Cerebellar cortex (tissue), 1 donor: ENCODE measurements around the gene RPS28.
"Not testable (repeated sequence)": the region's sequence is repeated elsewhere in the genome, so short reads cannot be mapped to it uniquely, and the experiment has no call there.

Experiments used
- DNase-seq: peaks from one replicate; pipeline ENCODE4 v3.0.0-alpha.2; 2015; ENCODE audit warnings: low spot score

RPS28 gene

DNA sequence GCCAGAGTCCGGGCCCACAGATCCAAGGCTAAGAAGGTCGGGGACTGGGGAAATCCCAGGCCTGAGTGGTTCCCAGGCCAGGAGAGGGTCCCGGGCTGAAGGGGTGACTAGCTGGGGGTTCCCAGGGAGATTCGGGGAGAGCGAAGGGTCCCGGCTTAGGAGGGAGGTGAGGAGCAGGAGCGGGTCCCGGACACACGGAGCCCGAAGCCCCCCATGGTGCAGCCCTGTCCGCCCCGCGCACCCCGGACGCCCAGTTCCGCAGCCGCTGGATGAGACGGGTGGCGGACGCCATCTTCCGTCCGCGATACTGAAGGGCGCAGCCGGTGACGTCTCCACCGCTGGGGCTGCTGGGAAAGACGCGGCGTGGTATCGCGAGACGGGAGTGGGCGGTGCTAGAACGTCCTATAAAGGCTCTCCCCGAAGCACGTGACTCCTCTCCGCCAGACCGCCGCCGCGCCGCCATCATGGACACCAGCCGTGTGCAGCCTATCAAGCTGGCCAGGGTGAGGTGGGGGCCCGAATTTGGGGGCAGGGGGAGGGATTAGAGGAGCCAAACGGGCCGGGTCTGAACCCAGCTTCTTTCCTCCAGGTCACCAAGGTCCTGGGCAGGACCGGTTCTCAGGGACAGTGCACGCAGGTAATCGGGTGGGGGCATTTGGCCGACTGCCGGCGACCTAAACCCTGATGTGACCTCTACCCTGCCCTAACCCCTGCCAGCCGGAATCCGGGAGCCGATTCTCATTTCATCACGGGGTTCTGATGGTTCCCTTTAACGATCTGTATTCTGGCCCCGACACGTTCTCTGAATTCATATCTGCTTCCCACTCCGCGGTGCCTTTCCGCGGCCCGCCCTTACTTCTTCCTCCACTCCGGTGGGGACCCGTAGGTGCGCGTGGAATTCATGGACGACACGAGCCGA, at the start of gene RPS28, which contains the start of gene NDUFA7:
Gene RPS28, plus strand, starts transcription at position 430 of the 919 bp plus-strand sequence. Its CDS starts 35 bp downstream, at position 465.
Gene NDUFA7, minus strand, starts transcription at position 309 of the 919 bp plus-strand sequence. Its CDS starts 17 bp downstream, at position 292.
- peak; percentile 96 for DNase-seq

DNA sequence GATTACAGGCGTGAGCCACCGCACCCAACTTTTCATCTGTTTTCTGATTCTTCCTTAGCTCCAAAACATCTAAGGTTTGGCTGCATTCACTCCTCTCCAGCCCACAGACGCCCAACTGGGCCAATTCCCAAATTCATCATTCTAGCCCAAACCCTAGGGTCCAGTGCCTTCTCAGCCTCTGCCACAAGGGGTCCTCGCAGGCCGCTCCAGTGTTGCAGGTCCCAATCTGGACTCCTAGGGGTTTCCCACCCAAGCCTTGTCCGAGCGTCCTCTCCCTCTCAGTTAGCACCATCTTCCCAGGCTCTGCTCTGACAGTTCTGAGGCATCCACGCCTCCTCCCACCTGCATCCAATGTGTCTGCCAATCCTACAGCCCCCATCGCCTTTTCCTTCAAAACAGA, 44.8 kb upstream of the RPS28 start:
- DNase-seq, result not testable (repeated sequence)

DNA sequence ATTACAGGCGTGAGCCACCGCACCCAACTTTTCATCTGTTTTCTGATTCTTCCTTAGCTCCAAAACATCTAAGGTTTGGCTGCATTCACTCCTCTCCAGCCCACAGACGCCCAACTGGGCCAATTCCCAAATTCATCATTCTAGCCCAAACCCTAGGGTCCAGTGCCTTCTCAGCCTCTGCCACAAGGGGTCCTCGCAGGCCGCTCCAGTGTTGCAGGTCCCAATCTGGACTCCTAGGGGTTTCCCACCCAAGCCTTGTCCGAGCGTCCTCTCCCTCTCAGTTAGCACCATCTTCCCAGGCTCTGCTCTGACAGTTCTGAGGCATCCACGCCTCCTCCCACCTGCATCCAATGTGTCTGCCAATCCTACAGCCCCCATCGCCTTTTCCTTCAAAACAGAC, 30.0 kb upstream of the RPS28 start:
- DNase-seq, result not testable (repeated sequence)

DNA sequence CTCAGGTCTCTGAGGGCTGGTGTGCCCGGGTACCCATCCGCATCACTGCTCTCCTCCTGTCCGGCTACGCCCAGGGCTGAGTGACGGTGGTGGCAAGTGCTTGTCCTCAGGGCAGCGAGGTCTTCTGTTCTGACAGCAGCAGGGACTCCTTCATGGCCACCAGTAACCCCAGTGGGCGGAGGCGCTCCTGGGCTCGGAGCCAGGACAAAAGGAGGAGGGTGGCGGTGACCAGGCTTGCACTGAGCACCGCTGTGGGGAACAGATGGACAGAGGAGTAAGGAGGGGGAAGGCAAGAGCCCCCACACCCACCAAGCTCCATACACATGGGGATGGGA, 19.0 kb upstream of the RPS28 start:
- DNase-seq, result no peak

DNA sequence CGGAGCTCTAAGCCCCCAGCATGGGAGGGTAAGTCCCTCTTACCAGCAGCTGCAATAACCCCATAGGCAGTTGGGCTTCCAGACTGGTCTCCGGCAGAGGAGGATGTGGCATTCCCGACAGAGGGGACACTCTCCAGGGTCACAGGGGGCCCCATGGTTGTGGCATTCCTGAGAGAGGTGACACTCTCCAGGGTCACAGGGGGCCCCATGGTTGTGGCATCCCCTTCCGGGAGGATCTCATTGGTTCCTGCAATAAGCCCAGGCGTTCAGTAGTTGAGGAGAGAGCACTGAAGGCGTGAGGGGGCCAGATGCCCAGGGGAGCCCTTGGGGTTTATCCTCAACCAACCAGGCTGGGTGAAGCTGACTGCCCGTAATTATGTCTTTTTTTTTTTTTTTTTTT, 18.6 kb upstream of the RPS28 start:
- no peak for DNase-seq

DNA sequence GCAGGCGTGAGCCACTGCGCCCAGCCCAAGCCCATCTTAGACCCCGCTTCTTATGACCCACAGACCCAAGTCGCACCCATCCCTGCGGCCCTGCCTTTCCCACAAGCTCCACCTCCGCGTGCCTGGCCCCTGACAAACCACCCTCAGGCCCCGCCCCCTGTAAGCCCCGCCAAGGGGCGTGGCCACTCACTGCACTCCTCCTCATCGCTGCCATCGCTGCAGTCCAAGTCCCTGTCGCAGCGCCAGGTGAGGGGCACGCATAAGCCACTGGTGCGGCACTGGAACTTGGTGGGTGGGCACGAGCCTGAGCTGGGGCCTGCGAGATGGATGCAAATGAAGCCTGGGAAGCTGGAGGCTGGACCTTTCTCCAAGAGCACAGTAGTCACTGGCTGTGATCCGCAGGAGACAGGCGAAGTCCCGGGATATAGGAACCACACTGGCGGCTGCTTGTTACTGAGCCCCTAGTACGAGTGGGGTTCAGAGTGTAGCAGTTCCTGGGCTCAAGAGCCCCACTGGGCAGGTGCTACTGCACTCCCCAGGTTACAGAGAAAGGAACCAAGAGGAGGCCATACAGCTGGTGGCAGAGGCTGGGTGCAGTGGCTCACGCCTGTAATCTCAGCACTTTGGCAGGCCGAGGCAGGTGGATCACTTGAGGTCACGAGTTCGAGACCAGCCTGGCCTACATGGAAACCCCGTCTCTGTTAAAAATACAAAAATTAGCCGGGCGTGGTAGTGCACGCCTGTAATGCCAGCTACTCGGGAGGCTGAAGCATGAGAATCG, 16.3 kb upstream of the RPS28 start:
- no peak for DNase-seq

DNA sequence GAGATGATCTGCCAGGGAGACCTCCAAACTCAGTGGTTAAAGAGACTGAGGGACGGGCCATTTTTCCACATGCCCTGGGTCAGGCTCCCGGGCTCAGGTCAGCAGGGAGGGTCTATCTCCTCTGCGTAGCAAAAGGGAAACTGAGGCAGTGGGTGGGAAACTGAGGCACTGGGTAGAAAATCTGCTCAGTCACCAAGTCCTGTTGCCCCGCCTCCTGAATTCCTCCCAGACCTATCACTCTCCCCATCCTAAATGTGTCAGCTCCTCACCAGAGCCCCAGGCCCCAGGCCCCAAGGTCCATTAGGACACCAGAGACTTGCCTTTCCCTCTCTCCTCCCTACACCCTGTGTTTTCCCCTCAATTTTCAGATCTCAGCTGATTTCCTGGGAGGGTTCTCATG, 15.5 kb upstream of the RPS28 start:
- no peak for DNase-seq

DNA sequence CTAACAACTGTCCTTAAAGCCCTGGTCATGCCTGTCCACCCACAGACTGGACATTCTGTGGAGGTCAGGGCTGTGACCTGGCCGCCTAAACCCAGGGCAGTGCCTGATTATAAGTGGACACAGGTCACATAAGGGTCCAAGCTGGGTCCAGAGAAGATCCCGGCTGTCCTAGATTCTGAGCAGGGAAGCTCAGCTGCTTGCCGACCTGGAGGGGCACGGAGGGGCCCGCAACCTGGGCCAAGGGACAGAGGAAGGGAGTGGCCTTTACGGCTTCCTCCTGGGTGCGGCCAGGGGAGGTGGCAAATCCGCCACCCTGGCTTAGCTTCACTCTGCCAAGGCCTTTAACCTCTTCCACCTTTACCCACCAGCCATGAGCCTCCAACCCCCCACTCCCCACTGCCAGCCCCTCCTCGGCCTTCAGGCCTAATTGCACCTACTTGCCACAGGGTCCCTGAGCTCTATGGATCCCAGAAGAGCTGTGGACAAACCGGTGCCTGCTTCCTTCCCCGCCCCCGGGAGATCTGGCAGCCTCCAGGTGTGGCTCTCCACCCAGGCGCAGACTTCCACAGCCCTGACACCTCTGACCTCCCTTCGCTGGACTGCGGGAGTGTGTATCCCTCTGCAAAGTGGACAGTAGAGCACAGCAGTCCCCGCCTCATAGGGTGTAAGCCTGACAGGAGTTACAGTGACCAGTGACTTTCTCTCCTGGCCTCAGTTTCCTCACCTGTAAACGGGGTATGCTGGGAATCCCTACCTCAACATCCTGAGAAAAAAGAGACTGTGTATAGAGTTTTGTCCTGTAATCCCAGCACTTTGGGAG, 14.9 kb upstream of the RPS28 start:
- DNase-seq, result no peak

DNA sequence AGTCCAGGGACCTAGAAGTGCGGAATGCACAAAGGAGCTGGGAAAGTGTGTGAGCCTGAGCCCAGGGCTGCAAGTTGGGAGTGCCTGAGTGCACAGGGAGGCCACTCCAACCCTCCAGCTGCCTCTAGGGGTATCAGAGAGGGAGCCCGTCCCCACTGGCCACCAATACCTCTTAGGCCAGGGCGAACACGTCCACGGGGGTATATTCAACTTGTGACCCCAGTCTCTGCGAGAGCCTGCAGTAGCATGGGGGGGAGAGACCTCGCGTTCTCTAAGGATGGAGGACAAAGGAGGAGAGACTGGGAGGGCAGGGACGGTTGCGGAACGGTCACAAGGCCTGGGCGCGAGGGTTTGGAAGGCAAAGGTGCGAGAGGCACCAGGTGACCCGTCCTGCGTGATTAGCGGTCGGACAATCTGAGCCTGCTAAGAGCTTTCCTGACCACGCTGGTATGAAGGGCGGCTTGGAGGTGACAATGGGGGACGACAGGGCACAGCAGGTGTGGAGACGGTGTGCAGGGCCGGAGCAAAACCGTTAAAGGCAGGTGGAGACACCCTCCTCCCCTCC, 13.8 kb upstream of the RPS28 start:
- DNase-seq, result no peak

DNA sequence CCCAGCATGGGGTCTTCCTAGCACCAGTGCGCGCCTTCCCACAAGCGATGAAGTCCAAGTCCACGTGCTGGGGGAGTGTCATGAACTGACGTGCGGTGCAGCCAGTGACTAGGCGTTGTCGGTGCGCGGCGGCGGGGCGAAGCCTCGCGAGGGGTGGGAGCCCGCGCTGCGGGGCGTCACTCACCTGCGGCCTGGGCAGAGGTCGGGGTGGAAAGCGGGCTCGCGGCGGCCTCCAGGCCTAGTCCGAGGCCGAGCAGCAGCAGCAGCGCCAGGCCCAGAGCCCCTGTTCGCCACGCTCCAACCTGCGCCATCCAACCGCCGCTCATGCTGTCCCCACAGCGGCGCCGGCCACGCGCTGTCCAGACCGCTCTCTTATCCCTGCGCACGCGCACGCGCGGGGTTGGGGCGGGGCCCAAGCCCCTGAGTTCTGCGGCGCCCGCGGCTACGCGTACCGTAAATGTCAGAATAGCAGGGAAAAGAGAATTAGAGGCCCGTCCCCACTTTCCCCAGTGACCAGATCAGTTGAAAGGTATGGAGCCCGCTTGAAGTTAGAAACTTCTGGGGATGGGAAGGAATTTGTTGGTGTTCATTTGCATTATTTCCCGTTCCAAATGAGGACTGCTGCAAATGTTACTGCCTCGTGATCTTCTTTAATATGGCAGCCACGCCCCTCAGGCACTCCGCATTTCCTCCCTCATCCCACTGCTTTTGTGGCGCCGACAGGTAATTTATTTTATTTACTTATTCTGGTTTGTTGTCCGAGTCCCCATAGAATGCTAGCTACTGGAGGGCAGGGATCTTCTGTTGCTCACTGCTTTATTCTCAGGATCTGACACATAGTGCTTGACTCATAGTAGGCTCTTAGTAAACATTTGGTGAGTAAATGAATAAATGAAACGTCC, 13.1 kb upstream of the RPS28 start, which contains the start of gene CD320:
Gene CD320, minus strand, starts transcription at position 394 of the 902 bp plus-strand sequence. Its CDS starts 68 bp downstream, at position 326.
- peak; percentile 95 for DNase-seq

DNA sequence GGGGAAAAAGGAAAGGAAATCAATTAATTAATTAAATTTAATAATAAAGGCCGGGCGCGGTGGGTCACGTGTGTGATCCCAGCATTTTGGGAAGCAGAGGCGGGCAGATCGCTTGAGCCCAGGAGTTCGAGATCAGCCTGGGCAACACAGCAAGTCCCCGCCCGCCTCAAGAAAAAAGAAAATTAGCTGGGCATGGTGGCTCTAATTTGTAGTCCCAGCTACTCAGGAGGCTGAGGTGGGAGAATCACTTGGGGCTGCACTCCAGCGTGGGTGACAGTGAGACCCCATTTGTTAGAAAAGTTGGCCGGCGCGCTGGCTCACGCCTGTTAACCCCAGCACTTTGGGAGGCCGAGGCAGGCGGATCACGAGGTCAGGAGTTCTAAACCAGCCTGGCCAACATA, 12.4 kb upstream of the RPS28 start:
- no peak for DNase-seq

DNA sequence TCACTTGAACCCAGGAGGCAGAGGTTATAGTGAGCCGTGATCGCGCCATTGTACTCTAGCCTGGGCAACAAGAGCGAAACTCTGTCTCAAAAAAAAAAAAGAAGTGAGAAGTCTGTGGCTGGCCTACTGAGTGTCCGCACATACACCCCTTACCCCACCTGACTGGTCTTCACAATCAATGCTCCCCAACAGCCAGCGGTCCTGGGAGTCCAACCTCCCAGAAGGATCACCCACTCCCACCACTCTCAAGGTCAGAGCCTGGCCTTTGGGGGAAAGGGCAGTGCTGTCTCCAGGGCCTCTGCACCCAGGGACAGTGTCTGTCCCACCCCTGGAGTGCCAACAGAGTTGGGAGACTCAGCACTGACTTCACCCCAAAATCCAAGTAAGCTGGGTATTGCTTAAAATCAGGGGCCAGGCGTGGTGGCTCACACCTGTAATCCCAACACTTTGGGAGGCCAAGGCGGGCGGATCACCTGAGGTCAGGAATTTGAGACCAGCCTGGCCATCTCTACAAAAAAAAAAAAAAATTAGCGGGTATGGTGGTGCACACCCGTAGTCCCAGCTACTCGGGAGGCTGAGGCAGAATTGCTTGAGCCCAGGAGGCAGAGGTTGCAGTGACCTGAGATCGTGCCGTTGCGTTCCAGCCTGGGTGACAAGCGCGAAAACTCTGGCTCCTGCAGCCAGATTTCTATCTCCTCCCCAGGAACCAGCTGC, 10.8 kb upstream of the RPS28 start:
- no peak for DNase-seq

DNA sequence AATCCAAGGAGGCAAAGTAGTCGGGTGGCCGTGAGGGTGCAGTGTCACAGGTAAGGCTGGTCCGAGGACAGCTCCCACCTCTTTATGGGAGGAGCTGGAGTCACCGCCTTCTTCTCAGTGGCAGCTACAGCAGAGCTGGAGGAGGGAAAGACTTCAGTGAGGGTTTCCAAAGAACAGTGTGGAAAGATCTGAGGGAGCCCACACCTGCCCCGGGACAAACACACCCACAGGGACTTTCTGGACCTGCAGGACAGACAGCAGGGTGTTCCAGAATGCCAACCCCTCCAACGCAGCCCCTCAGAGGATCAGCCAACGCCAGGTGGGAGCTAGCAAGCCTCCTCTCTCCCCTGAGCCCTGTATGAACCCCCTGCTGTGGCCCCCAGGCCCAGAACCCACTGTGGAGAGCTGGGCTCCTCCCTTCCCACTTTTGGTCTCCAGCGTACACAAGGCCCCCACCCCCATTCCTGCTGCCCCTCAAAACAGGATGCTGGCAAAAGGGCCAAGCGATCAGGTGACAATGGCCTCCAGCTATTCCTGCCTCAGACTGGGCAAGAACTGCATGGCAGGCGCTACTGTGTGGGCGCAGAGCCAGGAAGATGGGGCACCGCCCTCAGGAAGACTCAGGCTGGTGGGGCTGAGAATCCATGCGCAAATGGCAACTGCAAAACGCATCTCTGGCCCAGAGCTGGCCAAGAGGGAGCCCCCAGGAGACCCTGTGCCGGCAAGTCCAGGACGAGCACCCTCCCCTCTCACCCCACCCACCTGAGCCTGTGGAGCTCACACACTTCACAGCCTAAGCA, 9.6 kb upstream of the RPS28 start:
- no peak for DNase-seq

DNA sequence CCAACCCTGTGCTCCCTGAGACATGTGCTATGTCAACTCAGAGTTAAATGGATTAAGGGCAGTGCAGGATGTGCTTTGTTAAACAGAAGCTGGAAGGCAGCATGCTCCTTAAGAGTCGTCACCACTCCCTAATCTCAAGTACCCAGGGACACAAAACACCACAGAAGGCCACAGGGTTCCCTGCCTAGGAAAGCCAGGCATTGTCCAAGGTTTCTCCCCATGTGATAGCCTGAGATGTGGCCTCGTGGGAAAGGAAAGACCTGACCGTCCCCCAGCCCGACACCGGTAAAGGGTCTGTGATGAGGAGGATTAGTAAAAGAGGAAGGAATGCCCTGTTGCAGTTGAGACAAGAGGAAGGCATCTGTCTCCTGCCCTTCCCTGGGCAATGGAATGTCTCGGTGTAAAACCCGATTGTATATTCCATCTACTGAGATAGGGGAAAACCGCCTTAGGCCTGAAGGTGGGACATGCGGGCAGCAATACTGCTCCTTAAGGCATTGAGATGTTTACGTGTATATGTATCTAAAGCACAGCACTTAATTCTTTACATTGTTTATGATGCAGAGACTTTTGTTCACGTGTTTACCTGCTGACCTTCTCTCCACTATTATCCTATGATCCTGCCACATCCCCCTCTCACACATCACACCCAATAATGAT, 6.2 kb upstream of the RPS28 start:
- not testable (repeated sequence) for DNase-seq

DNA sequence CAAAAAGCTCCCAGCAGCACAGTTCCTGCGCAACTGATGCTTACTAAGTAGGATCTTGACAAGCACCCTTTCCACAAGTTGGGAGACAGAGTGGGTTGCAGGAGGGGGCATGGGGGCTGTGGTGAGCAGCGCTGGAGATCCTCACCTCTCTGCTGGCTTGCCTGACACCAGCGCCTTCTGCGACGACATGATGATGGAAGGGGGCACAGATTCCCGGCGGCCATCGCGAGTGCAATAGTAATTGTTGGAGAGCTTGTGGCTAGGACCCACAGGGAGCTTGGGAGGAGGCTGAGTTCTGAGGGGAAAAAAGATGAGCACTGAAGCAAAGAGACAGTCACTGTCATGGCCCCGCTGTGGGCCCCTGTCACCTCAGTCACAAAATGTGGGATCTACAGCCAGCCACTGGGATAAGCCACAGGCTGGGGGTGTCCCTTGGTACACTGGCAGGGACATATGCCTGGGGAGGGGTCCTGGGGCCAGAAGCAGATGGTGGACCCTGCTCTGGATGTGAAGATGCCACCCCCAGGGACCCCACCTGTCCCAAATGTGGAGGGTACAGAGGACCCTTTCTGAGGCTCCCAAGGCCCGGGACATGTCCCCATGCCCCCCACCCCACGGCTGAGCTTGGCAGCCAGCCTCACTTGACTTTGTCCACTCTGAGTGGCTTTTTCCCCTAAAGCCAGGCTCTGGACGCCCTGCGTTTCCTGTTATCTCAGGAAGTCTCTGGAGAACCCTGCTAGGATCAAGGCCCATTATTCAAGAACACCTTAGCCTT, 4.8 kb upstream of the RPS28 start:
- DNase-seq, result no peak

DNA sequence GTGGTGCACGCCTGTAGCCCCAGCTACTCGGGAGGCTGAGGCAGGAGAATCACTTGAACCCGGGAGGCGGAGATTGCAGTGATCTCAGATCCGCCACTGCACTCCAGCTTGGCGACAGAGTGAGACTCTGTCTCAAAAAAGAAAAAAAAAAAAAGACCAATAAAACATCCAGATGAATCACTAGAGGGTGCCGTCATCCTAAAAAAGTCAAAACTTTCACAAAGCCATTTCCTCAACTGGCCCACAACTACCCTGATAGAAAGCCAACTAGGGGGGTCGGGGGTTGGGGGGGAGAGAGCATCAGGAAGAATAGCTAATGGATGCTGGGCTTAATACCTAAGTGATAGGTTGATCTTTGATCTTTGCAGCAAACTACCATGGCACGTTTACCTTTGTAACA, 2.5 kb upstream of the RPS28 start:
- not testable (repeated sequence) for DNase-seq

DNA sequence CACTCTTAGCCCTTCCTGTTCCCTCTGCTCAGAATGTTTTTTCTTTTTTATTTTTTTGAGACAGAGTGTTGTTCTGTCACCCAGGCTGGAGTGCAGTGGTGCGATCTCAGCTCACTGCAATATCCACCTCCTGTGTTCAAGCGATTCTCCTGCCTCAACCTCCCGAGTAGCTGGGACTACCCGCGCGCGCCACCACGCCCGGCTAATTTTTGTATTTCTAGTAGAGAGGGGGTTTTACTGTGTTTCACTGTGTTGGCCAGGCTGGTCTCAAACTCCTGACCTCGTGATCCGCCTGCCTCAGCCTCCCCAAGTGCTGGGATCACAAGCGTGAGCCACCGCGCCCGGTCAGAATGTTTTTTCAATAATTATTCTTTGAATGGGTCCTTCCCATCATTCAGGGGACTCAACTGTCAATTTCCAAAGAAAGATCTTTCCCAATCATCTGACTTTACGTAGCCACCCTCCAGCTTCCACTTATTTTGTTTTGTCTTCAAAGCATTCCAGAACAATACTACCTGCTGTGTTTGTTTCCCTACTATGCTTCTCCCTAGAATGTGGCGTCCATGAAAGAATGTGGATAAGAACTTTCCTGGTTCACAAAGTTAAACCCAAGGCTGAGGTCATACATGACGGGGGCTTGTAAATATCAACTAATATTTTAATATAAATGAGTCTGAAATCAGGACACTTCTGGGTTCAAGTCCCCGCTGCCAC, 1.3 kb upstream of the RPS28 start:
- no peak for DNase-seq
